NB4 (cell line): Measurements from ENCODE around the gene PPP1R37.

ENCODE experiments used
- DNase-seq: peaks from one replicate; pipeline ENCODE4 v3.0.0; 2010; ENCODE audit warnings: low read depth
- H3K4me3 ChIP-seq: one replicate; pipeline ENCODE4 v1.5.1; 2011; ENCODE audit warnings: mild to moderate bottlenecking, low read depth, low read length, moderate library complexity
- CTCF ChIP-seq: IDR thresholded peaks from one replicate; pipeline ENCODE4 v1.5.1; 2012; ENCODE audit warnings: low read depth, low read length
- MAX ChIP-seq: IDR thresholded peaks from 2 replicates; pipeline ENCODE4 v1.6.1; 2011; ENCODE audit warnings: low read depth, low read length
- MYC ChIP-seq: IDR thresholded peaks from 2 replicates; pipeline ENCODE4 v1.6.1; 2011; ENCODE audit warnings: low read depth, low read length
- POLR2A ChIP-seq: IDR thresholded peaks from 2 replicates; pipeline ENCODE4 v1.6.1; 2011; ENCODE audit warnings: mild to moderate bottlenecking; ENCODE audit not compliant: insufficient read length; ENCODE audit errors: extremely low read depth

The PPP1R37 gene

GRCh38 chr19:45119582-45119981 is 26.6 kb downstream of the PPP1R37 start:
- TF ChIP-seq MAX (no peak), MYC (no peak), POLR2A (no peak), CTCF (no peak)
- no peak for DNase-seq
- H3K4me3 ChIP-seq, result no peak overlapping the region

- no peak for DNase-seq
- no peak overlapping the region for H3K4me3 ChIP-seq
- TF ChIP-seq CTCF (no peak), MAX (no peak), POLR2A (no peak)
These were observed 28.9 kb downstream of the PPP1R37 start for GRCh38 chr19:45121827-45122345.

GRCh38 chr19:45122832-45123231 is 29.9 kb downstream of the PPP1R37 start:
- TF ChIP-seq MYC (no peak), POLR2A (no peak), CTCF (no peak), MAX (no peak)
- H3K4me3 ChIP-seq, result no peak overlapping the region
- DNase-seq, result no peak

- TF ChIP-seq CTCF (no peak), MYC (no peak), POLR2A (no peak)
- H3K4me3 ChIP-seq, result no peak overlapping the region
- DNase-seq, result no peak
These were observed 30.5 kb downstream of the PPP1R37 start for GRCh38 chr19:45123440-45123850.

GRCh38 chr19:45124021-45124420 is 31.0 kb downstream of the PPP1R37 start:
- H3K4me3 ChIP-seq, result no peak overlapping the region
- TF ChIP-seq MYC, result no peak
- no peak for TF ChIP-seq MAX
- no peak for TF ChIP-seq CTCF
- no peak for TF ChIP-seq POLR2A
- no peak for DNase-seq

GRCh38 chr19:45125360-45125759 is 32.4 kb downstream of the PPP1R37 start:
- no peak for DNase-seq
- TF ChIP-seq POLR2A, result no peak
- no peak for TF ChIP-seq MYC
- TF ChIP-seq CTCF, result no peak
- no peak for TF ChIP-seq MAX
- H3K4me3 ChIP-seq, result no peak overlapping the region
